ENCODE data around the gene RFNG.

The RFNG gene

GRCh38 chr17:82051776-82052637, at the start of gene RFNG, which contains the start of gene GPS1:
RFNG (minus strand) TSS chr17:82051811; CDS start chr17:82051766, 45 bp downstream.
GPS1 (plus strand) TSS chr17:82051898; CDS start chr17:82051932, 34 bp downstream.
- no peak for DNase-seq
- H3K27ac ChIP-seq, result peak within 1 kb of the TSS; percentile 21
- no peaks in the 10 kb centered on the region for H3K27me3 ChIP-seq (replicated peaks)
- peaks cover 38% of the 10 kb centered on the region for H3K36me3 ChIP-seq (replicated peaks)
- in situ Hi-C loops (cut with HindIII; ENCODE audit: low pct_ligation_motif_present, low sequenced_read_pairs), result no loop called here
- no peak for TF ChIP-seq CTCF (IDR thresholded peaks at IDR 0.05; ENCODE audit: low read depth, low read length, missing control alignments)
- H3K4me3 ChIP-seq (ENCODE audit: low read depth, low read length), result peak within 1 kb of the TSS; percentile 77

- no peak overlapping the region for H3K4me3 ChIP-seq (ENCODE audit: low read depth, low read length)
- no peak for TF ChIP-seq CTCF (IDR thresholded peaks at IDR 0.05; ENCODE audit: low read depth, low read length, missing control alignments)
- in situ Hi-C loops (cut with HindIII; ENCODE audit: low pct_ligation_motif_present, low sequenced_read_pairs), result no loop called here
- no peaks in the 10 kb centered on the region for H3K27me3 ChIP-seq (replicated peaks)
- DNase-seq, result no peak
- H3K27ac ChIP-seq, result no peak overlapping the region
- H3K36me3 ChIP-seq (replicated peaks), result peaks cover 3% of the 10 kb centered on the region
These were observed 49.7 kb upstream of the RFNG start for GRCh38 chr17:82101301-82101715.

- DNase-seq, result no peak
- no peak overlapping the region for H3K27ac ChIP-seq
- TF ChIP-seq CTCF (IDR thresholded peaks at IDR 0.05; ENCODE audit: low read depth, low read length, missing control alignments), result no peak
These were observed 49.1 kb upstream of the RFNG start for GRCh38 chr17:82100502-82101298.

GRCh38 chr17:82098939-82099763, 47.5 kb upstream of the RFNG start:
- DNase-seq, result no peak
- Histone ChIP-seq H3K27me3 (replicated peaks) (no peaks in the 10 kb centered on the region), H3K4me3 (ENCODE audit: low read depth, low read length) (peak overlapping the region; percentile 42), H3K27ac (peak overlapping the region; percentile 92), H3K36me3 (replicated peaks) (peaks cover 21% of the 10 kb centered on the region)
- no peak for TF ChIP-seq CTCF (IDR thresholded peaks at IDR 0.05; ENCODE audit: low read depth, low read length, missing control alignments)
- in situ Hi-C loops (cut with HindIII; ENCODE audit: low pct_ligation_motif_present, low sequenced_read_pairs), result no loop called here

More at GRCh38 chr17:82100502-82101298, 49.1 kb upstream of the RFNG start:
- Histone ChIP-seq H3K27me3 (replicated peaks) (no peaks in the 10 kb centered on the region), H3K36me3 (replicated peaks) (peaks cover 9% of the 10 kb centered on the region), H3K4me3 (ENCODE audit: low read depth, low read length) (no peak overlapping the region)
- in situ Hi-C loops (cut with HindIII; ENCODE audit: low pct_ligation_motif_present, low sequenced_read_pairs), result no loop called here

GRCh38 chr17:82098169-82098938, 46.7 kb upstream of the RFNG start, which contains the start of gene FASN:
FASN (minus strand) TSS chr17:82098236; CDS start chr17:82096445, 1,791 bp downstream.
- Histone ChIP-seq H3K27me3 (replicated peaks) (no peaks in the 10 kb centered on the region), H3K36me3 (replicated peaks) (peaks cover 28% of the 10 kb centered on the region), H3K27ac (peak within 1 kb of the TSS; percentile 92), H3K4me3 (ENCODE audit: low read depth, low read length) (peak within 1 kb of the TSS; percentile 81)
- in situ Hi-C loops (cut with HindIII; ENCODE audit: low pct_ligation_motif_present, low sequenced_read_pairs), result no loop called here
- TF ChIP-seq CTCF (IDR thresholded peaks at IDR 0.05; ENCODE audit: low read depth, low read length, missing control alignments), result peak; percentile 53
- peak; percentile 89 for DNase-seq

Data from brain microvascular endothelial cell (primary cell).